NCI-H2227 treated with DMSO at 0.1 percent for 48 hours (cell line): Measurements from ENCODE around the gene EFHC1.

ENCODE experiments used
- DNase-seq: peaks from one replicate; lab custom pipeline; 2025; lab: John Stamatoyannopoulos, UW

Gene EFHC1

DNA sequence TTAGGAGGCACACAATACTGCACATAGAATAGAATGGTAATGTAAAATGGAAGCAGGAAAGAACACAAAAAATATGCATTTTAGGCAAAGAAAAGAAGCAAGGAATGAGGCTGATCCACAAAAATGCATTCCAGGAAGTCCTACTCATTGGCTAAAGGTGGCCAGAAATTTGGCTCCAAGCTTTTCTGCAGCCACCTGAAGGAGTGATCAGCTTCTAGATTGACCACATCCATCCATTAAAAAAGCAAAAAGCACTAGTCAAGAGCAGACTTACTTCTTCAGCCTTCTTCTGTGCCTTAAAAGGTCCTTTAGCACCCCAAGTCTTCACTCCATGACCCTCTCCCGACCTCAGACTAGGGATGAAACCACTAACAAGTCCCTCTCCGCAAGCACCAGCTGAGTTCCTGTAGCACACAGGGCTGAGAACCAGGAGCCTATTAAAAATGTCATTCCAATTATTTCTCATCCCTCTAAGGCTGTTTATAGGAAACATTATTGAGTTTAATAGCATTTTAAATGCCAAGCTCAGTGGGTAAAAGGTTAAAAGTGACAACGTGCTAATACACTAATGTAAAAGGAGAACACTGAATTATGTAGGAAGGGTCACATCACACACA is 120.3 kb downstream of the EFHC1 start:
- DNase-seq, result no peak

GRCh38 chr6:52541135-52541534 is 121.0 kb downstream of the EFHC1 start:
- no peak for DNase-seq

GRCh38 chr6:52543262-52543661 is 123.1 kb downstream of the EFHC1 start:
- DNase-seq, result no peak

- no peak for DNase-seq
These were observed 123.8 kb downstream of the EFHC1 start for GRCh38 chr6:52543729-52544601.

DNA sequence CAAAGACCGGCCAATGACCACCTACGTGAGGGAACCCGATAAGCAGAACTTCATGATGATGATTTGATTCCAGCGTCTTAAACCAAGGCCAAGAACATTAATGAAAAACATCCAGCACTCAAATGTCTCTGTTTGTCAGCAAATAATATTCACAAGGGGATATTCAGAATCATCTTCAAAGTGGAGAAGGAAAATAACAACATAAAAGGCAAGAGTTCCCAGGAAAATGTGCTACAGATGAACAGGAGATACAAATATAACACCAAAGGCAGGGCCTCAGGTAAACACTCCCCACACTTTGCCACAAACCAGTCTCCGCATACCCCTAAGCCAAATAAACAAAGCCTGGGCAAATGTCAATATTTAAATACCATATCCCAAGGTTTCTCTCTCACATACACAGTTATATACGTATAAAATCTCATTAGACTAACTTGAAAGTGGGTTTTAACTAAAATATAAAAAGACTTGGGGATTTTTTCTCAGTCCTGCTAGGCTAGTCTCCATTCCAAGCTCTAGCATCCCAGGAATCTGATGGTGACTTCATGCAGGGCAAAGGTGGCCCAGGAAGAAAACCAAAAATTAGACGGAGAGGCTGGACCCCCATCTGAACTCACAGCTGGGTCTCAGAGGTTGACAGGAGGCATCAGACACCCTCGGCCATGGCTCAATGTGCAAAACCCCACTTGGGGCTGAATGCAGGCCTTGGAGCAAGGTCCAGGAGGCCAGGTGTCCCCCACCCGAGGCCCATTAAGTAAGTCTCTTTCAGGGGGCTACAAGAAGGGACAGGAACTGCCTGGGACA is 124.7 kb downstream of the EFHC1 start:
- no peak for DNase-seq

DNA sequence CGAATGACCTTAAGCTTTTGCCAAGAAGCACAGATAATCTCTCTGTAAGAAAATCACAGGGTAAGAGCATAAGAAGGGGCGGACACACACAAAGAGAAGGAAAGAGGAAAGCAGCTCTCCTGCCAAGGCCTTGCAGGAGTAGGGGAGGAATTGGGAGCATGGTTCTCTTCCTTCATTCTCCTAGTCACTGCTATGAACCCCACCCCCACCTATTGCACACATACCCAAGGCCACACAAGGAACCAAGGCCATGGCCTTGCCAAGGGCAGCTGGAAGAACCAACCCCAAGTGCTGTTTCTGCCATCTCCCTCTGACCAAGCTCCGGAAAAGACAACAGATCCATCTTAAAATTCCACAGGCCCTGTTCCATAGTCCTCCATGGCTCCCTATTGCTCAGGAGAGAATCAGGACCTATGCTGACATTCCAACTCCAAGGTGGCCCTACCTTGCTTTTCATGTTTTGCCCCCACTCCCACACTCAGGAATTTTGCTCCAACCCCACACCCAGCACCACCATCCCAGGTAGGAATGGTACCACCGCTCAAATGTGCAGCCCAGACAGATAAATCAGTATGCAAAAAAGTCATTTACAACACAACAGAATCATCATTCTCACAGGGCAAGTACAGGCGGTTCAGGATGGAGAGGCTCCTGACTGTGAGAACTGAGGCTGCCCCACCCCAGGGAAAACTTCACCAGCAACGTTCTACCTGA is 125.4 kb downstream of the EFHC1 start:
- DNase-seq, result no peak

GRCh38 chr6:52546192-52546591 is 126.0 kb downstream of the EFHC1 start:
- DNase-seq, result no peak

GRCh38 chr6:52546678-52547077 is 126.5 kb downstream of the EFHC1 start:
- no peak for DNase-seq

DNA sequence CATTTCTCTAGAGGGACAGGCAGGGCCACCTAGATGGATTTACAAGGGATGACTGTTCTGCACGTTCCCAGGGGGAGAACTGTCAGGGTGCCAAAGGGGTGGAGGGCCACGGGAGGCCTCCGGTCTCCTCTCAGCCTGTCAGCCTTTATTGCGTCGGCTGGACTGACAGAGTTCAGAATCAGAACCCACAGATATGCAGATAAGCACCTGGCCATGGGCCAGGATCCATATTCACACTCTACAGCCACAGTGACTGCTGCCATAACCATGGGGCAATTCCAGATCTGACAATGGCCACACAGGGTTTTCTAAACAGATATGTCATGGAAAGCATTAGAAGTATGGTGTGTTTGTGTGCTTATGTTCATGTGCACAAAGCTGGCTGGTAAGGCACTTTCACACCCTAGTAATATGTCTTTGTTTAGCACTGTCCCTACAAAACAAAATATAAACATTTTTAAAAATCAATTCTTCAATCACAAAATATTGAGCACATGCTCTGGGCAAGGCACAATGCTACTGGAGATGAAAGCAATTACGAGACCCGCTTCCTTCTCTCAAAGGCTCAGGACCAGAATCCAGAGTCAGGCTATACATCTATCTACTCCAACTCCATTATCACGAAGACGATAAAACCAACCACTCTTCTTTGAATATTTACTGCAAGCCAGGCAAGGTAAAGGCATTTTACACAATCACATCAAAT is 127.7 kb downstream of the EFHC1 start:
- no peak for DNase-seq

DNA sequence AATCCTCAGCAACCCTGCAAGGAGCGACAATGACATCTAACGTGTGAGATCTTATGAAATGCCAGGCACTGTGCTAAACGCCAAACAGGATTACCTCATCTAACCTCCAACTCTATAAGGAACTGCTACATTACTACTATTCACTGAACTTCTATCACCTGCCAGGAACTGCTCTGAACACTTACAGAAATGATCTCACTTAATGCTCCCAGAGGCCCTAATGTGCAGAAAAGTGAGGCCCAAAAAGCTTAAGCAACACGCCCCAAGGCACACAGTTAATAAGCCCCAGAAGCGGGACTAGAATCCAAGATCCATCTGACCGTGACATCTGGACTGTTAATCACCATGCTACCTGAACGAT is 128.2 kb downstream of the EFHC1 start:
- DNase-seq, result no peak

GRCh38 chr6:52548999-52549398 is 128.9 kb downstream of the EFHC1 start:
- no peak for DNase-seq

DNA sequence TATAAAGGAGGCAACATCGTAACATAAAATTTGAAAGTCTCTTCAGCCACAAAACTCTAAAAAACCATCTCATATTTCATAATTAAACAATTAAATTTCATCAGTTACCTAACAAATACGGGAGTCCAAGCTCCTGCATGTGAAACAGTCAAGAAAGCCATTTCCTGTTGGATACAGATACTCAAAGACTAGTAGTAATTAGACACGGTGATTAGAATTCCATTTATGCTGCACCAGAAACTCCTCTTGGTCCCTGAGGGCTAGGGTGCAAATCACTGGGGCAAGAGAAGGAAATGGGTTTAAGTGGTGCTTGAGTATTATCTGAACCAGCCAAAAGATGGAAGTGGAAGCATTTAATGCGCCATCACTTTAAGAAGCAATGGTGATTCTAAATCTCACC is 129.3 kb downstream of the EFHC1 start:
- DNase-seq, result no peak

- DNase-seq, result no peak
These were observed 130.0 kb downstream of the EFHC1 start for GRCh38 chr6:52550014-52550575.

GRCh38 chr6:52550870-52551269 is 130.7 kb downstream of the EFHC1 start:
- no peak for DNase-seq

DNA sequence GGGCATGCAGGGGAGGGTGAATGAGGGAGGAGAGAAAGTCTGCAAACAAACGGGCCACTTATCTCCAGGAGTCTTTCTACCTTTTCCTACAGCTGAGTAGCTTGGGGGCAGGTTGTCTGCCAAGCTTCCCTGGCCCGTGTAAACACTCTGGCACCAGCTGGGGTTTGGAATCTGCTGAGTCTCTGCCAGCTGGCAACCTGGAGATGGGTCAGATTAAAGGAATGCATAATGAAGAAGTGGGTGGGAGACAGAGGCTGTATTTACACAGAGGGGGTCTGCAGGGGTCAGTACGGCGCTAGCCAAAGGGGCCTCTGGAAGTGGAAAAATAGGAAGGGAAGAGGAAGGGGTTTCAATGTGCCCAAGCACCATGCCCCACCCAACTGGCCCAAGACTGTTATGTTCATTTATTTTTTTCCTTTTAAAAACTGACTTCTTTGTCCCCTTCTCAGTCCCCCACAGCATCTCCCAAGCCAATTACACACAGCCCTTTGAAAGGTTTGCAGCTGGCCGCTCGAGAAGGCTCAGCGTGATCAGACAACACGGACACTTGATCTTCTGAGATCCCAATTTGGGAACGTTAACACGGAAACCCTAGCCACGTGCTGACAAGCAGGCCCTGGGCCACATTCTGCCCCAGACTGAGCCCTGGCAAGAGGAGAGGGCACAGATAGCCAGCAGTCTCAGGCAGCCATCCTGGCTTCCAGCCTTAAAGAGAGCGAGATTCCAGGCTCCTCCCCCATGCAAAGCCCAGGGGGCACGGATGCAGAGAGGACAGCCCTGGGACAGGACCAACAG is 131.5 kb downstream of the EFHC1 start:
- DNase-seq, result peak; percentile 33

- DNase-seq, result no peak
These were observed 132.1 kb downstream of the EFHC1 start for GRCh38 chr6:52552278-52552643.

DNA sequence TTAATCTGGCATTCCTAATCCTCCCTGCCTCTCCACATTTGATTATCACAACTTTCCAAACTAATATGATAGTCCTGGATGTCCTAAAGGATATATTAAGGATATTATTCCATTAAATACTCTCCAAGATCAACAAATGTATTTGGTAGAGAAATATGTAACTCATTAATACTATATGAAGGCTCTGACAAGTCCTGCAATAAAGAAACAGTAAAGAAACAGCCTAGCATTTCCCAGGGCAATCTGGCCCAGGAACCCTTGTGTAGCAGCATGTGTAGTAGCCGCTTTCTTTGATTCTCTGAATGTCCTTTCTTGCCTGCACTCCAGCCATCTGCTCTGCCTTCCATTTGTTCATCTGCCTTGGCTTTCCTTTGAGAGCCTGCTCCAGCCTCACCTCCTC is 133.0 kb downstream of the EFHC1 start:
- DNase-seq, result no peak

GRCh38 chr6:52553719-52554118 is 133.6 kb downstream of the EFHC1 start:
- DNase-seq, result no peak

GRCh38 chr6:52554684-52555280 is 134.6 kb downstream of the EFHC1 start:
- DNase-seq, result no peak
